T-helper 17 cell (primary cell): ENCODE results near the gene OR52N5. TPM values are rescaled to one million over a fixed set of nuclear protein-coding genes. Genes with fewer than 3 reads are reported as not detected.

Source experiments
- ATAC-seq: fragments of 150-1000 bp; cut with Tn5 transposase; 2 replicates; pipeline ENCODE4 v1.10.0; 2021; ENCODE audit warnings: mild to moderate bottlenecking, moderate library complexity
- DNase-seq, 3 donors: peaks; one replicate each; pipeline versions ENCODE4 v3.0.0 to v3.0.0-alpha.2; 2020 to 2021
- H3K9me3 ChIP-seq: one replicate; pipeline ENCODE4 v1.7.0; 2013; ENCODE audit warnings: low read length, mild to moderate bottlenecking; ENCODE audit not compliant: control insufficient read depth, poor library complexity, severe bottlenecking
- H3K27ac Mint-ChIP-seq: one replicate; pipeline ENCODE4 v1.8.0; 2022; ENCODE audit warnings: mild to moderate bottlenecking, moderate library complexity, mixed read lengths
- H3K27me3 Mint-ChIP-seq: one replicate; pipeline ENCODE4 v1.8.0; 2022; ENCODE audit warnings: mixed read lengths
- H3K36me3 Mint-ChIP-seq: one replicate; pipeline ENCODE4 v1.8.0; 2022; ENCODE audit warnings: low read depth, mixed read lengths
- H3K4me1 Mint-ChIP-seq: one replicate; pipeline ENCODE4 v1.8.0; 2022; ENCODE audit warnings: mild to moderate bottlenecking, mixed read lengths
- H3K4me3 Mint-ChIP-seq: one replicate; pipeline ENCODE4 v1.8.0; 2022; ENCODE audit warnings: mild to moderate bottlenecking, moderate library complexity, mixed read lengths
- total RNA-seq, 4 donors: library from RNA in 2 of 4; stranded (reverse) in 2 of 4; gene quantifications; one replicate each; pipeline ENCODE4 v1.2.3 and lab custom pipeline; 2022 to 2026

Gene OR52N5
- total RNA-seq, 2 donors from 2014 or later = not detected

DNA sequence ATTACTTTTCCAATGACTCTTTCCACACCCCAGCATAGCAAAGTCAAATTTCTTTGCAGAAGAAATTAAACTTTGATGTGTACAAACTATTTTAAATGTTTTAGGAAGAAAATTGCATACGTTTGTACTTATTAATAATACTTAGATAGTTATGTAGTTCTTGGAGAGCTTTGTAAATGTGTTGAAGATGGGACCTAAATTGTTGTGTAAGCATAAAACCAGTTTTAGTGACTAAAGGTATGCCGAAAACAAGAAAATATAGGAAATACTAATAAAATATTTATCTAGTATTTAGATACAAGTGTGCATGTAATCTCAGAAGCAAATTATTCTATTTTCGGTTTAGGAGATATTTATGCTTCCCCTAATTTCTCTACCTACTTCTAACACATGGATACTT lies 33.3 kb downstream of the OR52N5 start:
- no peaks in the 10 kb centered on the region for H3K36me3 Mint-ChIP-seq
- H3K27ac Mint-ChIP-seq = no peak overlapping the region
- no peaks in the 10 kb centered on the region for H3K9me3 ChIP-seq
- ATAC-seq (no peak), DNase-seq (no peak)
- no peaks in the 10 kb centered on the region for H3K4me1 Mint-ChIP-seq
- H3K27me3 Mint-ChIP-seq = no peaks in the 10 kb centered on the region
- H3K4me3 Mint-ChIP-seq = no peak overlapping the region

DNA sequence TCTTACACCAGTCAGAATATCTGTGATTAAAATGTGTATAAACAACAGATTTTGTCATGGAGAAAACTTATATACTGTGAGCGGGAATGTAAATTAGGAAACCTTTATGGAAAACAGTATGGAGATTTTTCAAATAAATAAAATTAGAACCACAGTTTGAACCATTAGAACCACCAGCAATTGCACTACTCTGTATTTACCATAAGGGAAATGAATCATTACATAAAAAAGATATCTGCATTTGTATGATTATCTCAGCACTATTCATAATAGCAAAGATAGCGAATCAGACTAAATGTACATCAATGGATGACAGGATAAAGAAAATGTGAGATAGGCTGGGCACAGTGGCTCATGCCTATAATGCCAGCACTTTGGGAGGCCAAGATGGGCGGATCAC lies 36.5 kb downstream of the OR52N5 start:
- DNase-seq (no peak), ATAC-seq (no peak)
- Mint-ChIP-seq H3K4me3 (no peak overlapping the region), H3K36me3 (no peaks in the 10 kb centered on the region), H3K4me1 (no peaks in the 10 kb centered on the region), H3K27me3 (no peaks in the 10 kb centered on the region), H3K27ac (no peak overlapping the region)
- no peaks in the 10 kb centered on the region for H3K9me3 ChIP-seq

DNA sequence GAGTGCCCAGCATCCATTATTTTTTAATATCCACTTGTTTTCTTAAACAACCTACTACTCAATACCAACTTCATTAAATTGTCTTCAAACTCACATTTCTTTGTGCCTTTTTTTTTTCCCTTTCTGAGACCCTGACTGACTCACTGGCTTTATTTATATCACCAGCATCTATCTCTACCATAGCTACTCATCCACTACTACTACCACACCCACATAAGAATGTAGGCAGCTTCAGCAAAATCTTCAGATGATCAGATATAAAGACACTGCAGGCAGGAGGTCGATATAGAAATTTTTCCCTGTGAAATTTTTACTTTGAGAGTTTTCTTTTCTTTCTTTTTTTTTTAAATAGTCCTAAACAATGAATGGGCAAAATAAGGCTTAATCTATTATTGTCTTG lies 44.7 kb downstream of the OR52N5 start:
- Mint-ChIP-seq H3K4me1 (no peaks in the 10 kb centered on the region), H3K27ac (no peak overlapping the region), H3K4me3 (no peak overlapping the region), H3K27me3 (no peaks in the 10 kb centered on the region), H3K36me3 (peaks cover 2% of the 10 kb centered on the region)
- ATAC-seq = no peak
- DNase-seq = no peak
- peaks cover 2% of the 10 kb centered on the region for H3K9me3 ChIP-seq

DNA sequence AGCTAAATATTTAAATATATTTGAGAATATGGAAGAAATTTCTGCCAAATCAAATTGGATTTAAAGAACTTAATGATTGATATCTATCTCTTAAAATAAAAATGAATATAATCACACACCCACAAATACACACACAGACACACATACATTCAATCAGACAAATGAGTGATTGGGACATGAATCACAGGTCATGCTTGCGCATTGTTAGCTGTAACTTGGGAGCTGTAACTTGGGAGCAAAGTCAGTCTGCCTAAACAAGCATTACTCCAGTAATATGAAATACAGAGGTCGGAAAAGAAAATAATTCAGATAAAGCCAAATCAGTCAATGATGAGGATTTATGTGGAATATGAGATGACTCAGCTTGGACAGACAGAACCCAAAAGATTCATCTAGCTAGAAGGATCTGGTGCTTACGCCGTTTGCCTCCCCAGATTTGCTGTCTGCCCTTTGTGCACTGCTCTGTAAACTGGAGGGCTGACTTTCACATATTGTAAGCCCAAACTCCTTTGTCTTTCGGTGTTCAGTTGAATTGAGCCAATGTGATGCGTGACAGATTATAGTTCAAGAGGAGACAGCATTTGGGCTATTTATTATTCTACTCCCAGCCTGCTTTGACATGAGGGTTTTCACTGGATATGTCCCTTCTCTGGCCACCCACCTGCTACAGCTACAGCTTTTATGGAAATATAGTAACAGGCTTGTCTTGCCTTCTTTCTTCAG lies 45.3 kb downstream of the OR52N5 start:
- Mint-ChIP-seq H3K4me1 (no peaks in the 10 kb centered on the region), H3K27ac (no peak overlapping the region), H3K27me3 (no peaks in the 10 kb centered on the region), H3K36me3 (peaks cover 2% of the 10 kb centered on the region), H3K4me3 (no peak overlapping the region)
- no peak for ATAC-seq
- peaks cover 2% of the 10 kb centered on the region for H3K9me3 ChIP-seq
- DNase-seq = no peak

DNA sequence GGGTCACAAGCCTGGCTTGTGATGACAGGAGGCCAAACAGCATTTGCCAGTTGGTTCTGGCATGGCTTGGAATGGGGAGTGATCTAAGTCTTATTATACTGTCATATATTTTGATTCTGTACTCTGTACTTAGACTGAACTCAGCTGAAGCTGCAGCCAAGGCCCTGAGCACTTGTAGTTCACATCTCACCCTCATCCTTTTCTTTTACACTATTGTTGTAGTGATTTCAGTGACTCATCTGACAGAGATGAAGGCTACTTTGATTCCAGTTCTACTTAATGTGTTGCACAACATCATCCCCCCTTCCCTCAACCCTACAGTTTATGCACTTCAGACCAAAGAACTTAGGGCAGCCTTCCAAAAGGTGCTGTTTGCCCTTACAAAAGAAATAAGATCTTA lies 46.1 kb downstream of the OR52N5 start:
- no peaks in the 10 kb centered on the region for H3K27me3 Mint-ChIP-seq
- peaks cover 2% of the 10 kb centered on the region for H3K36me3 Mint-ChIP-seq
- no peak for DNase-seq
- H3K9me3 ChIP-seq = peaks cover 2% of the 10 kb centered on the region
- no peaks in the 10 kb centered on the region for H3K4me1 Mint-ChIP-seq
- no peak overlapping the region for H3K4me3 Mint-ChIP-seq
- no peak overlapping the region for H3K27ac Mint-ChIP-seq
- ATAC-seq = no peak

DNA sequence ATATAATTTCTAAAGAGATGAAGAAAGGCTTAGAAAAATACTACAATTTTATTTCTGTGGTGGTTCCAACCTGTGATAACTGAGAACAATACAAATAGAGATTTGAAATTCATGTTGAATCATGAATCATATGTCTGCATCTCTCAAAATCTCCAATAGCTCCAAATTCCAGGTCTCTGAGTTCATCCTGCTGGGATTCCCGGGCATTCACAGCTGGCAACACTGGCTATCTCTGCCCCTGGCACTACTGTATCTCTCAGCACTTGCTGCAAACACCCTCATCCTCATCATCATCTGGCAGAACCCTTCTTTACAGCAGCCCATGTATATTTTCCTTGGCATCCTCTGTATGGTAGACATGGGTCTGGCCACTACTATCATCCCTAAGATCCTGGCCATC lies 46.8 kb downstream of the OR52N5 start, which contains the start of gene OR56B1:
OR56B1 (plus strand) TSS at position 53 of the 400 bp plus-strand sequence; CDS start at position 122, 69 bp downstream.
- DNase-seq = no peak
- Mint-ChIP-seq H3K4me3 (no peak within 1 kb of the TSS), H3K4me1 (no peaks in the 10 kb centered on the region), H3K27me3 (no peaks in the 10 kb centered on the region), H3K36me3 (peaks cover 2% of the 10 kb centered on the region), H3K27ac (no peak within 1 kb of the TSS)
- ATAC-seq = no peak
- H3K9me3 ChIP-seq = peaks cover 2% of the 10 kb centered on the region

DNA sequence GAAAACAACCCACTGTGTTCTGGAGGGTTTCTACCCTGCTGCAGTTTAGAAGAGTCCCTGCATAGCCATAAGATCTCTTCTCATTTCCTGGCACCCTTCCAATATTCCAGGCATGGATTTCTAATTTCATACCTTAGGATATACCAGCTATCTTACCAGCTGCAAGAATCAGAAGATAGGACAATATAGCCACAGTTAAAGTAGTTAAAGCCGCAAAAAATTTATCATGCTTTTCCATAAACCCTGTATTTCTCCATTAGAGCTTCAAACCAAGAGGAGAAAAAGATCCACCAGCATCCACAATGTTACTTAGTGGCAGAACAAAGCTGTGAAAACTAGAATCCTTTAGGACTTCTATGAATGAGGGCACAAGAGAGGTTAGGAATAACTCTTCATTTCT lies 55.5 kb downstream of the OR52N5 start:
- no peak overlapping the region for H3K4me3 Mint-ChIP-seq
- peaks cover 2% of the 10 kb centered on the region for H3K36me3 Mint-ChIP-seq
- DNase-seq (no peak), ATAC-seq (no peak)
- peaks cover 2% of the 10 kb centered on the region for H3K4me1 Mint-ChIP-seq
- H3K27ac Mint-ChIP-seq = no peak overlapping the region
- H3K27me3 Mint-ChIP-seq = peaks cover 7% of the 10 kb centered on the region
- no peaks in the 10 kb centered on the region for H3K9me3 ChIP-seq

DNA sequence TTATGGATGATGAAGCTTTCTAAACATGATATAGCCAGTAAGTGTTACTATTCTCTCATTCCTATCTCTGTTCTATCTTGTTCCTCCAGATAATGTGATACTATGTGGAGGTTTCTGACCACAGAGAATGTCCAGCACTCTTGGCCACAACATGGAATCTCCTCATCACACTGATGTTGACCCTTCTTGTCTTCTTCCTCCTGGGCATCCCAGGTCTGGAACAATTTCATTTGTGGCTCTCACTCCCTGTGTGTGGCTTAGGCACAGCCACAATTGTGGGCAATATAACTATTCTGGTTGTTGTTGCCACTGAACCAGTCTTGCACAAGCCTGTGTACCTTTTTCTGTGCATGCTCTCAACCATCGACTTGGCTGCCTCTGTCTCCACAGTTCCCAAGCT lies 56.8 kb downstream of the OR52N5 start:
- H3K4me1 Mint-ChIP-seq = peaks cover 2% of the 10 kb centered on the region
- DNase-seq (no peak), ATAC-seq (no peak)
- no peak overlapping the region for H3K27ac Mint-ChIP-seq
- no peaks in the 10 kb centered on the region for H3K9me3 ChIP-seq
- H3K27me3 Mint-ChIP-seq = peaks cover 7% of the 10 kb centered on the region
- no peak overlapping the region for H3K4me3 Mint-ChIP-seq
- H3K36me3 Mint-ChIP-seq = peaks cover 2% of the 10 kb centered on the region

Other genes with a start within 250 kb of the OR52N5 start
- not detected for gene OR52H1, start 234.8 kb downstream of the OR52N5 start, total RNA-seq
- not detected for gene OR52B6, start 202.5 kb downstream of the OR52N5 start, total RNA-seq
- not detected for gene TRIM6, start 186.7 kb downstream of the OR52N5 start, total RNA-seq
- gene TRIM34, start 158.4 kb downstream of the OR52N5 start, total RNA-seq = 1 to 10 TPM; 3.8 to 6.5 TPM
- 10 to 100 TPM in 1 of 2 donors, 1 to 10 TPM in 1; 9.9 to 10.4 TPM for gene TRIM5, start 98.3 kb downstream of the OR52N5 start, total RNA-seq
- 100 to 1,000 TPM; 273 to 293 TPM for gene TRIM22, start 93.6 kb downstream of the OR52N5 start, total RNA-seq
- gene OR56B1, start 46.9 kb downstream of the OR52N5 start, total RNA-seq = under 1 TPM in 1 of 2 donors, not detected in 1; 0.20 TPM
- 1 to 10 TPM; 1.3 to 1.4 TPM for gene OR52N4, start 29.1 kb downstream of the OR52N5 start, total RNA-seq
- gene OR52N1, start 7.9 kb upstream of the OR52N5 start, total RNA-seq = not detected
- gene OR52N2, start 25.6 kb upstream of the OR52N5 start, total RNA-seq = not detected
- not detected for gene OR52E6, start 58.5 kb upstream of the OR52N5 start, total RNA-seq
- gene OR52E8, start 74.3 kb upstream of the OR52N5 start, total RNA-seq = not detected
- not detected for gene OR52E4, start 97.3 kb upstream of the OR52N5 start, total RNA-seq
- gene OR52E5, start 109.9 kb upstream of the OR52N5 start, total RNA-seq = not detected
- not detected for gene OR56A3, start 158.9 kb upstream of the OR52N5 start, total RNA-seq
- not detected for gene OR56A5, start 185.1 kb upstream of the OR52N5 start, total RNA-seq
- gene OR52L1, start 203.6 kb upstream of the OR52N5 start, total RNA-seq = not detected
- gene OR56A4, start 223.6 kb upstream of the OR52N5 start, total RNA-seq = under 1 TPM in 1 of 2 donors, not detected in 1; 0.10 TPM
- not detected for gene OR56A1, start 247.4 kb upstream of the OR52N5 start, total RNA-seq